Measurements from ENCODE around the gene DIP2A.
"Not testable (repeated sequence)": the region's sequence is repeated elsewhere in the genome, so short reads cannot be mapped to it uniquely, and the experiment has no call there.

Gene DIP2A

DNA sequence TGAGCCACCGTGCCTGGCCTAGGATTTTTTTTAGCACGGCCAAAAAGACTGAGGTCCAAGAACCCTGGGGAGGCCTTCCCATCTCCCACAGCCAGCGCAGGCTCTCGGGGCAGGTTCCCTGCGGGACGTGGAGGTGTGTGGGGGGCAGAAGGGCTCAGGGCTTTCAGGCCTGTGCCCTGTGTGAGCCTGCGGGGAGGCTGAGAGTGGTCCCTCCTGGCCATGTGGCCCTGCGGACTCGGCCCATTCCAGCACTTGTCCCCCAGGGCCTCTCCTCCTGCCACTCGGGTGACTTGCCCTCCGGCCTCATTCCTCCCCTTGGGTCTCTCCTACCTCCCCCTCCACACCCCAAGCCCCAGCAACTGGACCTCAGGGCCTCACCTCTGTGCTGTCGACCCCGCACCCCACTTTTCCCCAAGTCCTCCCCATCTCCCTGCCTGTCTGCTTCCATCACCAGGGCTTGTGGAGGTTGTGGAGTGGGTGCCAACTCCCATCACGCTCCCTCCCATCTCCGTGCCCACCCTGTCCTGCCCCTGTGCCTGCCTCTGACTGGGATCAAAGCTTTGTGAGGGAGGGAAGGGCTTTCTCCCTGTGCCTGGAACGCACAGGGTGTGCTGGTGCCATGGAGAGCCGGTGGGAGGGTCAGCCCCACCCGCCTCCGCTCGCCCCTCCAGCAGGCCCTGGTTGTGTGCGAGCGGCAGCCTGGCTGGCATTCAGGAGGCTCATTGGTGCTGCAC is 32.2 kb upstream of the DIP2A start:
- no peak for DNase-seq (ENCODE audit: low read depth)

DNA sequence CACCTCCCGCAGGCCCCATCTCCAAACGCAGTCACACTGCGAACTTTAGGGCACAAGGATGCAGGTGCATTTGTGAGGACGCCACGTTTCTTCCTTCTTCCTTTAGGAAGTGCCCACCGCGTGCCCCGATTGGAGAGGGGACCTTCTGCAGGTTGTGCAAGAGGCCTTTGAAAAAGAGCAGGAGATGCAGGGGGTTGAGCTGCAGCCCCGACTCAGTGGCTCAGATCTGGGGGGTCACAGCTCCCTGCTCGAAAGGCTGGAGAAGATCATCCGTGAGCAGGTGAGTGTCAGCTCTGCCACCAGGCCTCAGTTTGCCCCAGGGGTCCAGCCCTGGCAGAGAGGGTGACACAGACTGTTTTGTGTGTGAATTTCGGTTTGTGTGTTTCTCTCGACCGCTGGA is 31.2 kb upstream of the DIP2A start:
- DNase-seq (ENCODE audit: low read depth): no peak

- DNase-seq (ENCODE audit: low read depth): no peak
These were observed 30.4 kb upstream of the DIP2A start for GRCh38 chr21:46428286-46428685.

GRCh38 chr21:46428987-46429710 is 29.5 kb upstream of the DIP2A start:
- no peak for DNase-seq (ENCODE audit: low read depth)

DNA sequence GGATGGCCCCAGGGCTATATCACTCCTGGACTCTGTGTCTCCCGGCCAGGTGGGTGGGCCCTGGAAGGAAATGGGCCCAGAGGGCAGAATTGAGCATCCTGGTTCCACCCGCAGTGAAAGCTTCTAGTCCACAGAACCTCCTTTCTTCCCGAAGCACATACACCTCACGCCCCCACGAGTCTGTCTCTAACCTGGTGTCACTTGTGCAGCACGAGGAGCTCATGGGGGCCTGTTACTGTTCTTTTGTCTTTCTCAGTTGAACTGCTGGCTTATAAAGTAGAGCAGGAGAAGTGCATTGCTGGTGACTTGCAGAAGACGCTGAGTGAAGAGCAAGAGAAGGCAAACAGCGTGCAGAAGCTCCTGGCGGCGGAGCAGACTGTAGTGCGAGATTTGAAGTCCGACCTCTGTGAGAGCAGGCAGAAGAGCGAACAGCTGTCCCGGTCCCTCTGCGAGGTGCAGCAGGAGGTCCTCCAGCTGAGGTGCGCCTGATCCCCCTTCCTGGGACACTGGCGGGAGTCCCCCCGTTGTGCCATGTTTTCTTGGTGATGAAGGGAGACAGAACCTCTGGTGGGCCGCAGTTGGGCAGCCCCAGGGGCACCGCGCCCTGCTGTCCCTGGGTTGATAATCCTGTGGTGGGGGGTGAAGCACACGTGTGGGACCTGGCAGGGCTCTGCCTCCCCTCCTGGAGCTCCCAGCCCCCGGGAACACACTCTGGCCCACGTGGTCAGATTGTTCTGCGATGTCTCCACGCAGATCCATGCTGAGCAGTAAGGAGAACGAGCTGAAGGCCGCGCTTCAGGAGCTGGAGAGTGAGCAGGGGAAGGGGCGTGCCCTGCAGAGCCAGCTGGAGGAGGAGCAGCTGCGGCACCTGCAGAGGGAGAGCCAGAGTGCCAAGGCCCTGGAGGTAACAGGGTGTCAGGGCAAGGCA is 28.7 kb upstream of the DIP2A start:
- no peak for DNase-seq (ENCODE audit: low read depth)

DNA sequence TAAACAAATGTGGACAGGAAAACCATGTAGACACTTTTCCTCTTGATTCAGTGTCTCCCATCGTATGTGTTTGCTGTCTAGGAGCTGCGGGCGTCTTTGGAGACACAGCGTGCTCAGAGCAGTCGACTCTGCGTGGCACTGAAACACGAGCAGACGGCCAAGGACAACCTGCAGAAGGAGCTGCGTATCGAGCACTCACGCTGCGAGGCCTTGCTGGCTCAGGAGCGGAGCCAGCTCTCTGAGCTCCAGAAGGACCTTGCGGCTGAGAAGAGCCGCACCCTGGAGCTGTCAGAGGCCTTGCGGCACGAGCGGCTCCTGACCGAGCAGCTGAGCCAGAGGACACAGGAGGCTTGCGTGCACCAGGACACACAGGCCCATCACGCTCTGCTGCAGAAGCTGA is 27.2 kb upstream of the DIP2A start:
- no peak for DNase-seq (ENCODE audit: low read depth)

DNA sequence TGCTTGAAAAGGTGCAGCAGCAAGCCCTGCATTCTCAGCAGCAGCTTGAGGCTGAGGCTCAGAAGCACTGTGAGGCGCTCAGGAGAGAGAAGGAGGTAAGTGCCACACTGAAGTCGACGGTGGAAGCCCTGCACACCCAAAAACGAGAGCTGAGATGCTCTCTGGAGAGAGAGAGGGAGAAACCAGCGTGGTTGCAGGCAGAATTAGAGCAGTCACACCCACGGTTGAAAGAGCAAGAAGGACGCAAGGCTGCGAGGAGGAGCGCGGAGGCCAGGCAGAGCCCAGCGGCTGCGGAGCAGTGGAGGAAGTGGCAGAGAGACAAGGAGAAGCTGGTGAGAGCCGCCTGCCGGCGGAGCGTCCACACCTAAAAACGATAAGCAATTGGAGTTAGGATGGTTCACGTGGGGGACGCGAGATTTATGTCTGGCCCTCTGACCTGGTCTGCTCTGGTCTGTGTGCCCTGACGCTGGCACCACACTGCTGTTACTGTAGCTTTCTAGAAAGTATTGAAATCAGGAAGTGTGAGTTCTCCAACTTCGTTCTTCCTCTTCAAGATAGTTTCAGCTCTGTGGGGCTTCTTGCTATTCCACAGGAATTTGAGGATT is 26.7 kb upstream of the DIP2A start:
- no peak for DNase-seq (ENCODE audit: low read depth)

GRCh38 chr21:46433116-46433515 is 25.6 kb upstream of the DIP2A start:
- not testable (repeated sequence) for DNase-seq (ENCODE audit: low read depth)

DNA sequence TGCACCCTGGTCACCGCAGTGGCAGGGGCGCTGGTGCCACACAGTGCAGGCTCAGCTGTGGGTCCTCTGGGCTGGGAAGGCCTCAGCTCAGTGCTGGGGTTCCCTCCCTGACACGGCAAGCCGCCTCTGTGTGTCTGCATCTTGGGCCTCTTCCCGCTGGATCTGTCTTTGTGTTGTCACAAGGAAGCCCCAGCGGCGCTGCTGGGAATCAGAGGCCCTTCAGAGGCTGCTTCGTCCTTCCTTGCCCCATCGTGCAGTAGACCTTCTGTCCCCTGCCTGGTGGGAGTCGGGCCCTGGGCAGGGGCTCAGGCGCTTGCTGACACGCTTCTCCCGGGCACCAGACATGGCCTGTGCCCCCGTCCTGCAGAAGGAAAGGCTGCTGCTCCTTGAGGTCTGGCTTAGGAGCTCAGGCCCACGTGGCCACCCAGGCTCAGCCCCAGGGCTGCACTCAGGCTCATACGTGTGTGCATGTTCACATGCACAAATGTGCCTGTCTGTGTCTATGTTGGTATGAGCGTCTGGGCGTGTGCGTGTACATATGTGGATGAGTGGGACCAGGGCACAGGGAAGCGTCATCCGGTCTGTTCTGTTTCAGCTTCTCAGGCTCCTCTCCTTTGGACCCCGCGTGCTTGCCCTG is 24.3 kb upstream of the DIP2A start:
- DNase-seq (ENCODE audit: low read depth): no peak

GRCh38 chr21:46435786-46436227 is 22.9 kb upstream of the DIP2A start:
- no peak for DNase-seq (ENCODE audit: low read depth)

DNA sequence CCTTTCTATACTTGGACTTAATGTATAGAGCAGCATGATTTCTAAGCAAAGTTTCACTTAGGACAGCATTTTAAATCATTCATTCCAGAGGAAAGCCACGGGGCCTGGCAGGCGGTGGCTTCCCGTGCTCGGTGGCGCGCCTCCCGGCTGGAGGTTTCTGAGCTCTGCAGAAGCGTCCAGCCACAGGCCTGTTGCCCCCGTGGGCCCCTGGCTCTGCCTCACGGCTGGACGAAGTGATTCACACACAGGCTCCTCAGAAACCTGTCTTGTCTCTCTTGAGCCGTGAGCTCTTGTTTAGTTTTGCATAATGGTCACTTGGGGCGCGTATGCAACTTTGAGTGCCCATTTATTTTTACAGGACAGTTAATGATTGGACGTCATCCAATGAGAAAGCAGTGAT is 22.1 kb upstream of the DIP2A start:
- DNase-seq (ENCODE audit: low read depth): no peak

GRCh38 chr21:46437096-46437498 is 21.6 kb upstream of the DIP2A start:
- no peak for DNase-seq (ENCODE audit: low read depth)

DNA sequence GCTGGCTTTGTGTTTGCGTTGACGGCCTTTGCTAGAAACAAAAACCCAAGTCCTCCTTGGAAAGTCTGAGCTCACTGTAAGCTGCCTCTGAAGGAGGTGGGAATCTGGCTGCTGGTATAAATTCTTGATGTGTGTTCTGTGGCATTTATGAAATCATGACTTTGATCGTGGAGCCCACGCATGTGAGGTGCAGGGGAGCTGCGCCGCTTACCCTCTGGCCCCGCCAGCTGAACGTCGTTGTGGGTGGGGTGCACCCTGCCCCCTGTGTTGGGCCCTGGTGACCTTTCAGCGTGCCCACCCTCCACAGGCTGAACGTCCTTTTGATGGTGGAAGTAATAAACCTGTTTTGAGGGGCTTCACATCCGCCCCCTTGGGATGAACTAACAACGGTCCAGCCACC is 21.2 kb upstream of the DIP2A start:
- no peak for DNase-seq (ENCODE audit: low read depth)

GRCh38 chr21:46438241-46438640 is 20.4 kb upstream of the DIP2A start:
- DNase-seq (ENCODE audit: low read depth): no peak

GRCh38 chr21:46439906-46440305 is 18.8 kb upstream of the DIP2A start:
- DNase-seq (ENCODE audit: low read depth): no peak

GRCh38 chr21:46441331-46441730 is 17.4 kb upstream of the DIP2A start:
- no peak for DNase-seq (ENCODE audit: low read depth)

DNA sequence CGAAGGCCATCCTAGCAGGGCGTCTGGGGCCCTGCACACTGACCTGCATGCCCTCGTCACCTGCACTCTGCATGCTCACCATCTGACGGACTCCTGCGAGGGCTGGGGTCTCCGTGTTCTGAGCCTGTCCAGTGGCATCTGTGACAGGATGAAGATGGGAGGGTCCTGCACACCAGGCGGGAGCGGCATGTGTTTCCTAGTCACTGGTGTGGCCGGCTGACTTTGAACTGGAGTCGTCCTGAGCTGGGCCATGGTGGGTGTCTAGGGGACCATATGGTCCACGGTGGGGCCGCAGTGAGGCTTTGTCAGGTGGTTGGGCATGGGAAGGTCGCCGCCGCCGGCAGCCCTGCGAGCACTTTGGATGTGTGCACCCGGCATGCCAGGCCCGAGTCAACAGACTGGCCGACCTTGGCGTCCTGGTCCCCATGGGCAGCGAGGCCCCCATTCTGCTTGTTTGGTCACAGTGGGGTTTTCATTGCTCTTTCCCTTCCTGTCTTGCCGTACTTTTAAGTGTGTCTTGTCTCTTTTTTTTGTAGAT is 16.7 kb upstream of the DIP2A start:
- DNase-seq (ENCODE audit: low read depth): no peak

GRCh38 chr21:46442938-46443337 is 15.8 kb upstream of the DIP2A start:
- DNase-seq (ENCODE audit: low read depth): no peak

GRCh38 chr21:46443910-46444309 is 14.8 kb upstream of the DIP2A start:
- no peak for DNase-seq (ENCODE audit: low read depth)

DNA sequence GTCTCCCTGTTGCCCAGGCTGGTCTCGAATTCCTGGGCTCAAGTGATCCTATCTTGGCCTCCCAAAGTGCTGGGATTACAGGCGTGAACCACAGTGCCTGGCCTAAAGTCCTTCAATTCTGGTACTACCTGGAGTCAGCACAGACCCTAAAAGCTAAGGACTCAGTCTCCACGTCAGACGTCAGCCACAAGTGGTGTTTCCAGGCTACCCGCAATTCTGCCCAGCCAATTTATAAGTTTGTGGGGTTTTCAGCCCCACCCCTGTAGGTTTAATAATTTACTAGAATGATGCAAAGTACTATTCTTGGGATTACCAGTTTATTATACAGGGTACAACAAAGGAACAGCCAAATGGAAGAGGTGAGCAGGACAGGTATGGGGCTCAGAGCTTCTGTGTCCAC is 10.6 kb upstream of the DIP2A start:
- DNase-seq (ENCODE audit: low read depth): no peak

GRCh38 chr21:46448855-46449254 is 9.8 kb upstream of the DIP2A start:
- DNase-seq (ENCODE audit: low read depth): peak; percentile 5
